CD4-positive, alpha-beta T cell (primary cell): Measurements from ENCODE around the gene MAST2. TPM values are rescaled to one million over a fixed set of nuclear protein-coding genes. Genes with fewer than 3 reads are reported as not detected.

Source experiments
- ATAC-seq: fragments of 200-7000 bp; cut with Tn5 transposase; one replicate; pipeline ENCODE4 v1.10.0; 2022; ENCODE audit warnings: mild to moderate bottlenecking; ENCODE audit not compliant: poor library complexity
- CTCF ChIA-PET: fragments of 350-600 bp; sonication (Branson Sonifier 250); formaldehyde crosslinking; loops from one replicate; lab custom pipeline; 2021; ENCODE audit warnings: antibody characterized with exemption, inconsistent platforms; lab: Charles Lee
- POLR2A ChIA-PET: fragments of 350-600 bp; sonication (Branson Sonifier 250); formaldehyde crosslinking; loops from one replicate; lab custom pipeline; 2021; ENCODE audit warnings: antibody characterized with exemption, inconsistent platforms; lab: Charles Lee
- DNase-seq, 14 experiments: peaks; one replicate each; pipeline ENCODE4 v3.0.0-alpha.2; 2013 to 2020; ENCODE audit warnings: mixed read lengths in 2 of 14
- H3K27ac ChIP-seq, 2 donors: one replicate each; pipeline versions ENCODE4 v1.5.1 to v1.7.0; 2013; ENCODE audit warnings: low read length in 2 of 2, low read depth in 1 of 2, mild to moderate bottlenecking in 1 of 2
- H3K27me3 ChIP-seq, 2 experiments: 1 replicate in 1 of 2; 2 replicates in 1 of 2; pipeline versions ENCODE4 v1.6.1 to v1.7.0; 2013; ENCODE audit warnings: low read length in 2 of 2, control low read depth in 1 of 2, mild to moderate bottlenecking in 1 of 2, moderate library complexity in 1 of 2; ENCODE audit not compliant: insufficient read depth in 2 of 2, control insufficient read depth in 1 of 2
- H3K36me3 ChIP-seq: one replicate; pipeline ENCODE4 v1.6.1; 2013; ENCODE audit warnings: low read length, control low read depth; ENCODE audit not compliant: insufficient read depth
- H3K4me1 ChIP-seq: one replicate; pipeline ENCODE4 v1.6.1; 2013; ENCODE audit warnings: low read length, control low read depth; ENCODE audit not compliant: insufficient read depth
- H3K4me3 ChIP-seq: one replicate; pipeline ENCODE4 v1.5.1; 2013; ENCODE audit warnings: mild to moderate bottlenecking, low read length, moderate library complexity
- H3K9me3 ChIP-seq, 2 experiments: 1 replicate in 1 of 2; 2 replicates in 1 of 2; pipeline versions ENCODE4 v1.6.1 to v1.7.0; 2013; ENCODE audit warnings: low read length in 2 of 2, mild to moderate bottlenecking in 2 of 2, control low read depth in 1 of 2, moderate library complexity in 1 of 2; ENCODE audit not compliant: control insufficient read depth in 1 of 2, insufficient read depth in 1 of 2
- H3K27ac Mint-ChIP-seq: one replicate; pipeline ENCODE4 v1.8.0; 2020; ENCODE audit warnings: mixed read lengths
- H3K27me3 Mint-ChIP-seq: one replicate; pipeline ENCODE4 v1.8.0; 2021; ENCODE audit warnings: mixed read lengths
- H3K36me3 Mint-ChIP-seq: one replicate; pipeline ENCODE4 v1.8.0; 2021; ENCODE audit warnings: low read depth, mixed read lengths
- H3K4me1 Mint-ChIP-seq: one replicate; pipeline ENCODE4 v1.8.0; 2021; ENCODE audit warnings: low read depth, mixed read lengths
- H3K4me3 Mint-ChIP-seq: one replicate; pipeline ENCODE4 v1.8.0; 2020; ENCODE audit warnings: mild to moderate bottlenecking, mixed read lengths
- H3K9me3 Mint-ChIP-seq: one replicate; pipeline ENCODE4 v1.8.0; 2020; ENCODE audit warnings: mixed read lengths
- intact Hi-C, 2 experiments: fragments of 100-400 bp; cut with DNase I in 1 of 2; cut with micrococcal nuclease in 1 of 2; formaldehyde crosslinking; loops; one replicate each; pipeline versions ENCODE4 v1.15.1 to v1.9.0; 2023 to 2025; cut with DNase I, micrococcal nuclease
- total RNA-seq, 174 experiments: library from RNA in 2 of 174; stranded (reverse) in 2 of 174; gene quantifications; one replicate each; pipeline ENCODE4 v1.2.3 and lab custom pipeline; 2021 to 2026
- TF ChIP-seq, protein P1 (sequence below): fragments of 200-600 bp; IDR thresholded peaks from one replicate; pipeline ENCODE4 v1.8.0; 2022; ENCODE audit warnings: antibody characterized with exemption, mild to moderate bottlenecking

MAST2 gene
- total RNA-seq, 2 experiments from 2014 or later: 5.7 to 6.5 TPM

DNA sequence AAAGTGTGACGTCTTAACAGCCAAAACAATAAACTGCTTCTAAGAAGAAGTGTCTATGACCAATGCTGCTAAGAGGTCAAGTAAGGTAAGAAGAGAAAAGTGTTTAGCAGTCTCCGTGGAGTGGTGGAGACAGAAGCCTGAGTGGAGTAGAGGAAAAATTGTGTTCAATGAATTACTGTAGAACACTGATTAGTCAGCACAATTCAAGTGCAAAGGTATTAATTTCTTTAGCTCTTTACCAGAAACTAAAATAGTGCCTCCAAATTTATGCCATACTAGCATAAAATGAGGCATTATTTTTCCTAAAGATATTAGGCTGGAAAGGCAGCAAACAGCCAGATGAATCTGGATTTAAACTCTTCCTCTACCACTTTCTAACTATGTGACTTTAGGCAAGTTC is 272.9 kb downstream of the MAST2 start:
- POLR2A ChIA-PET: no interaction called here
- no peaks in the 10 kb centered on the region for H3K4me1 ChIP-seq
- Mint-ChIP-seq H3K27ac (no peak overlapping the region), H3K4me1 (no peaks in the 10 kb centered on the region), H3K27me3 (no peaks in the 10 kb centered on the region), H3K9me3 (no peaks in the 10 kb centered on the region), H3K36me3 (no peaks in the 10 kb centered on the region), H3K4me3 (no peak overlapping the region)
- intact Hi-C loops: no loop called here
- TF ChIP-seq, protein P1, sequence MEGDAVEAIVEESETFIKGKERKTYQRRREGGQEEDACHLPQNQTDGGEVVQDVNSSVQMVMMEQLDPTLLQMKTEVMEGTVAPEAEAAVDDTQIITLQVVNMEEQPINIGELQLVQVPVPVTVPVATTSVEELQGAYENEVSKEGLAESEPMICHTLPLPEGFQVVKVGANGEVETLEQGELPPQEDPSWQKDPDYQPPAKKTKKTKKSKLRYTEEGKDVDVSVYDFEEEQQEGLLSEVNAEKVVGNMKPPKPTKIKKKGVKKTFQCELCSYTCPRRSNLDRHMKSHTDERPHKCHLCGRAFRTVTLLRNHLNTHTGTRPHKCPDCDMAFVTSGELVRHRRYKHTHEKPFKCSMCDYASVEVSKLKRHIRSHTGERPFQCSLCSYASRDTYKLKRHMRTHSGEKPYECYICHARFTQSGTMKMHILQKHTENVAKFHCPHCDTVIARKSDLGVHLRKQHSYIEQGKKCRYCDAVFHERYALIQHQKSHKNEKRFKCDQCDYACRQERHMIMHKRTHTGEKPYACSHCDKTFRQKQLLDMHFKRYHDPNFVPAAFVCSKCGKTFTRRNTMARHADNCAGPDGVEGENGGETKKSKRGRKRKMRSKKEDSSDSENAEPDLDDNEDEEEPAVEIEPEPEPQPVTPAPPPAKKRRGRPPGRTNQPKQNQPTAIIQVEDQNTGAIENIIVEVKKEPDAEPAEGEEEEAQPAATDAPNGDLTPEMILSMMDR: no peak
- H3K36me3 ChIP-seq: no peaks in the 10 kb centered on the region
- DNase-seq: no peak
- no peak for ATAC-seq
- H3K27ac ChIP-seq: no peak overlapping the region
- H3K9me3 ChIP-seq: no peaks in the 10 kb centered on the region
- CTCF ChIA-PET: no interaction called here
- no peak overlapping the region for H3K4me3 ChIP-seq
- H3K27me3 ChIP-seq: no peaks in the 10 kb centered on the region

DNA sequence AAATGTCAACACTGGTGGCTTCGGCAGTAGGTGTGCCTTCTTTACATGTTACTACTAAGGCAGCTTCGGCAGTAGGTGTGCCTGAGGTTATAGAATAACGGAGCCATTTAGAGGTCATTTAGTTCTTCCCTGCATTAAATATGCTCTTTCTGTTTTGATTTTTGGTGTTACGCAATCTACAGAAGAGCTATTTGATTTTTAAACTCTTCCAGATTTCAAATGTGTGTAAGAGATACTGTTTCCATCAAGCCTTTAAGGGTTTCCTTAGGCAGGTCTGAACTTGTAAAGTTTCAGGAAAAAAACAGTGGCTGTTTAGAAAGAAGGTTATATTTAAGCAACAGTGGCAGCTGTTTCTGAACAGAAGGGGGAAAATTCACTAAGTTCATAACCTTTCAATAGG is 274.2 kb downstream of the MAST2 start:
- TF ChIP-seq, protein P1: no peak
- Mint-ChIP-seq H3K36me3 (no peaks in the 10 kb centered on the region), H3K4me3 (no peak overlapping the region), H3K9me3 (no peaks in the 10 kb centered on the region), H3K27me3 (no peaks in the 10 kb centered on the region), H3K27ac (no peak overlapping the region), H3K4me1 (no peaks in the 10 kb centered on the region)
- ChIA-PET CTCF (interaction anchor here (0.6 kb wide), 1 partner anchor 32 kb away, joined by 3 read pairs; no protein-coding TSS in a partner anchor), POLR2A (no interaction called here)
- H3K4me3 ChIP-seq: no peak overlapping the region
- DNase-seq (no peak), ATAC-seq (no peak)
- H3K9me3 ChIP-seq: no peaks in the 10 kb centered on the region
- no peaks in the 10 kb centered on the region for H3K4me1 ChIP-seq
- intact Hi-C loops: no loop called here
- H3K27me3 ChIP-seq: no peaks in the 10 kb centered on the region
- no peaks in the 10 kb centered on the region for H3K36me3 ChIP-seq
- no peak overlapping the region for H3K27ac ChIP-seq

DNA sequence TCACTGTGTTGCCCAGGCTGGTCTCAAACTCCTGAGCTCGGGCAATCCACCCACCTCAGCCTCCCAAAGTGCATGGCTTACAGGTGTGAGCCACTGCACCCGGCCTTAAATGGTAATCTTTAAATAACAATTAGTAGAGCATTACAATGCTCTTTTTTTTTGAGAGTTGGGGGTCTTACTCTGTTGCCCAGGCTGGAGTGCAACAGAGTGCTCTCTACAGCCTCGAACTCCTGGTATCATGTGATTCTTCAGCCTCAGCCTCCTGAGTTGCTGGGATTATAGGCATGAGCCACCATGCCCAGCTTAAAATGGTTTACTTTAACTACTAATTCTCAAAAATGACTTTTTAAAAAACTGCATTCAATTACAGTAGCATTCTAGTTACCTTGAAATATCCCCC is 276.8 kb downstream of the MAST2 start:
- CTCF ChIA-PET: no interaction called here
- no peaks in the 10 kb centered on the region for H3K9me3 Mint-ChIP-seq
- Histone ChIP-seq H3K27ac (no peak overlapping the region), H3K9me3 (no peaks in the 10 kb centered on the region), H3K4me3 (no peak overlapping the region), H3K36me3 (no peaks in the 10 kb centered on the region), H3K27me3 (no peaks in the 10 kb centered on the region), H3K4me1 (no peaks in the 10 kb centered on the region)
- H3K27me3 Mint-ChIP-seq: no peaks in the 10 kb centered on the region
- POLR2A ChIA-PET: no interaction called here
- intact Hi-C loops: no loop called here
- no peaks in the 10 kb centered on the region for H3K4me1 Mint-ChIP-seq
- no peaks in the 10 kb centered on the region for H3K36me3 Mint-ChIP-seq
- TF ChIP-seq, protein P1: no peak
- no peak overlapping the region for H3K4me3 Mint-ChIP-seq
- no peak overlapping the region for H3K27ac Mint-ChIP-seq
- DNase-seq (no peak), ATAC-seq (no peak)
